ENCODE results near the gene C22orf31.
A peak's percentile ranks its signal among the peaks of the same experiment; 100 is the strongest.

DNA sequence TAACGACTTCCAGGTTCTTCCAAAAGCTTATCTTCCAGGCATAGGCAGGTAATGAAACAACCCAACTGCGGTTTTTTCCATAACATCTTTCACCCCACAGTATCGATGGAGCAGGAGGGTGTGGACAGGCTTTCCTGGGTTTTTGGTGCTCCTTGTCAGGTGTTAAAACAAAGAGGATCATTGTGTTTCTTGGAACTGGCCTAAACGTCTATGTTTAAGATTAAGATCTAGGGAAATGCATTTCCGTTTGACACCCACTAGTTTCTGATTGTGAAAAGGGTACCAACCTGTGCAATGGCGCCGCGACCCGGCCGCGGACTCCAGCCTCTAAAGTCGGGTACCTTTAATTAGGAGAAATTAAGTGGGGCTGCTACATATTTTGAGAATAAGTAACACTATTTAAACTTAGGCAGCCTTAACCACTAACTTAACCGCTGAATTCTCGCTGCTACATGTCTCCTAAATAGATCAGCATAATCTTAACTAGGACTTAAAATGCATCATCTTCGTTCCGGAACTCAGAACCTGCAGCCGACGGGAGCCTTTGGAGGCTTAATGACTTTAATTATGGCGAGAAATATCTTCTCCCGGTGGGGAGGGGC, 31.5 kb downstream of the C22orf31 start:
- TF ChIP-seq, protein P1, sequence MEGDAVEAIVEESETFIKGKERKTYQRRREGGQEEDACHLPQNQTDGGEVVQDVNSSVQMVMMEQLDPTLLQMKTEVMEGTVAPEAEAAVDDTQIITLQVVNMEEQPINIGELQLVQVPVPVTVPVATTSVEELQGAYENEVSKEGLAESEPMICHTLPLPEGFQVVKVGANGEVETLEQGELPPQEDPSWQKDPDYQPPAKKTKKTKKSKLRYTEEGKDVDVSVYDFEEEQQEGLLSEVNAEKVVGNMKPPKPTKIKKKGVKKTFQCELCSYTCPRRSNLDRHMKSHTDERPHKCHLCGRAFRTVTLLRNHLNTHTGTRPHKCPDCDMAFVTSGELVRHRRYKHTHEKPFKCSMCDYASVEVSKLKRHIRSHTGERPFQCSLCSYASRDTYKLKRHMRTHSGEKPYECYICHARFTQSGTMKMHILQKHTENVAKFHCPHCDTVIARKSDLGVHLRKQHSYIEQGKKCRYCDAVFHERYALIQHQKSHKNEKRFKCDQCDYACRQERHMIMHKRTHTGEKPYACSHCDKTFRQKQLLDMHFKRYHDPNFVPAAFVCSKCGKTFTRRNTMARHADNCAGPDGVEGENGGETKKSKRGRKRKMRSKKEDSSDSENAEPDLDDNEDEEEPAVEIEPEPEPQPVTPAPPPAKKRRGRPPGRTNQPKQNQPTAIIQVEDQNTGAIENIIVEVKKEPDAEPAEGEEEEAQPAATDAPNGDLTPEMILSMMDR (IDR thresholded peaks at IDR 0.05; ENCODE audit: poor library complexity): peak; percentile 20
- no peak for TF ChIP-seq EZH2 (IDR thresholded peaks at IDR 0.05; ENCODE audit: borderline replicate concordance)

Data from hepatocyte (in vitro differentiated cells).